Measurements from ENCODE around the gene FAM83G. TPM values are rescaled to one million over a fixed set of nuclear protein-coding genes. Genes with fewer than 3 reads are reported as not detected.

The FAM83G gene
- total RNA-seq, 3 donors from 2014 or later (not counting 1 experiment from before 2014, with no cell fraction given) = 3.8 to 6.5 (median 4.3) TPM

- Mint-ChIP-seq H3K27ac (no peak overlapping the region), H3K4me3 (no peak overlapping the region), H3K36me3 (no peaks in the 10 kb centered on the region), H3K27me3 (ENCODE audit: low read depth in 2 of 2) (peaks cover 0 to 11% of the 10 kb centered on the region in 2 donors), H3K4me1 (peaks cover 5% of the 10 kb centered on the region in 2 donors), H3K9me3 (no peaks in the 10 kb centered on the region)
- no peaks in the 10 kb centered on the region for H3K27me3 ChIP-seq (ENCODE audit: control insufficient read depth, insufficient read depth, low read length)
- no peak for TF ChIP-seq CTCF (IDR thresholded peaks at IDR 0.05)
- ATAC-seq (no peak), DNase-seq (no peak)
- WGBS (ENCODE audit: insufficient coverage) = 98% methylated on average over 3 of the region's 3 CpGs
- H3K4me1 ChIP-seq (ENCODE audit: control insufficient read depth, insufficient read depth, low read length) = peaks cover 9% of the 10 kb centered on the region
- no peaks in the 10 kb centered on the region for H3K9me3 ChIP-seq (ENCODE audit: control insufficient read depth, insufficient read depth, low read length)
- intact Hi-C loops (cut with micrococcal nuclease) = no loop called here
- H3K36me3 ChIP-seq (ENCODE audit: control insufficient read depth, insufficient read depth, low read length) = no peaks in the 10 kb centered on the region
- no peak overlapping the region for H3K27ac ChIP-seq (ENCODE audit: low read length)
- no peak overlapping the region for H3K4me3 ChIP-seq (ENCODE audit: low read length)
These were observed 50.2 kb downstream of the FAM83G start for GRCh38 chr17:18954321-18954720.

GRCh38 chr17:18953231-18953728 lies 51.3 kb downstream of the FAM83G start:
- no peaks in the 10 kb centered on the region for H3K36me3 Mint-ChIP-seq
- Histone ChIP-seq H3K9me3 (ENCODE audit: control insufficient read depth, insufficient read depth, low read length) (no peaks in the 10 kb centered on the region), H3K27ac (ENCODE audit: low read length) (no peak overlapping the region), H3K36me3 (ENCODE audit: control insufficient read depth, insufficient read depth, low read length) (no peaks in the 10 kb centered on the region), H3K4me1 (ENCODE audit: control insufficient read depth, insufficient read depth, low read length) (peaks cover 9% of the 10 kb centered on the region), H3K4me3 (ENCODE audit: low read length) (no peak overlapping the region), H3K27me3 (ENCODE audit: control insufficient read depth, insufficient read depth, low read length) (no peaks in the 10 kb centered on the region)
- no peak overlapping the region for H3K4me3 Mint-ChIP-seq
- 95% methylated on average over 14 of the region's 14 CpGs for WGBS (ENCODE audit: insufficient coverage)
- H3K9me3 Mint-ChIP-seq = no peaks in the 10 kb centered on the region
- intact Hi-C loops (cut with micrococcal nuclease) = no loop called here
- no peak for ATAC-seq
- peaks cover 0 to 14% of the 10 kb centered on the region in 2 donors for H3K27me3 Mint-ChIP-seq (ENCODE audit: low read depth in 2 of 2)
- TF ChIP-seq CTCF (IDR thresholded peaks at IDR 0.05) = no peak
- DNase-seq = no peak
- H3K4me1 Mint-ChIP-seq = peaks cover 5% of the 10 kb centered on the region in 2 donors
- H3K27ac Mint-ChIP-seq = no peak overlapping the region

GRCh38 chr17:18951941-18952842 lies 52.4 kb downstream of the FAM83G start, which contains the start of gene SLC5A10:
SLC5A10 (plus strand) TSS chr17:18952165; CDS start chr17:18952206, 41 bp downstream.
- ATAC-seq = no peak
- Histone ChIP-seq H3K4me1 (ENCODE audit: control insufficient read depth, insufficient read depth, low read length) (peaks cover 9% of the 10 kb centered on the region), H3K4me3 (ENCODE audit: low read length) (no peak within 1 kb of the TSS), H3K36me3 (ENCODE audit: control insufficient read depth, insufficient read depth, low read length) (no peaks in the 10 kb centered on the region), H3K9me3 (ENCODE audit: control insufficient read depth, insufficient read depth, low read length) (no peaks in the 10 kb centered on the region), H3K27ac (ENCODE audit: low read length) (no peak within 1 kb of the TSS), H3K27me3 (ENCODE audit: control insufficient read depth, insufficient read depth, low read length) (no peaks in the 10 kb centered on the region)
- peaks cover 0 to 12% of the 10 kb centered on the region in 2 donors for H3K27me3 Mint-ChIP-seq (ENCODE audit: low read depth in 2 of 2)
- no peak within 1 kb of the TSS for H3K27ac Mint-ChIP-seq
- 88% methylated on average over 16 of the region's 17 CpGs for WGBS (ENCODE audit: insufficient coverage)
- no peak for DNase-seq
- H3K4me3 Mint-ChIP-seq = no peak within 1 kb of the TSS
- H3K4me1 Mint-ChIP-seq = peaks cover 5% of the 10 kb centered on the region in 2 donors
- H3K36me3 Mint-ChIP-seq = no peaks in the 10 kb centered on the region
- no peaks in the 10 kb centered on the region for H3K9me3 Mint-ChIP-seq
- TF ChIP-seq CTCF (IDR thresholded peaks at IDR 0.05) = no peak
- intact Hi-C loops (cut with micrococcal nuclease) = no loop called here

All from natural killer cell (primary cell).